ENCODE measurements around the gene OPRM1. TPM values are rescaled to one million over a fixed set of nuclear protein-coding genes. Genes with fewer than 3 reads are reported as not detected.

The OPRM1 gene
- total RNA-seq, 2 donors from 2014 or later: 3.1 TPM; not detected in 1

- WGBS, 2 donors: 95 to 99% methylated on average over 2 of the region's 2 CpGs
- no peaks in the 10 kb centered on the region for H3K36me3 ChIP-seq (replicated peaks in 1 of 2; ENCODE audit: insufficient read depth in 1 of 2, low read depth in 2 of 2)
- H3K4me3 ChIP-seq: no peak overlapping the region
- no peak overlapping the region for H3K27ac ChIP-seq
- H3K9me3 ChIP-seq: no peaks in the 10 kb centered on the region
- no peaks in the 10 kb centered on the region for H3K27me3 ChIP-seq
- no peak for TF ChIP-seq POLR2A (IDR thresholded peaks at IDR 0.05)
- TF ChIP-seq, protein P1, sequence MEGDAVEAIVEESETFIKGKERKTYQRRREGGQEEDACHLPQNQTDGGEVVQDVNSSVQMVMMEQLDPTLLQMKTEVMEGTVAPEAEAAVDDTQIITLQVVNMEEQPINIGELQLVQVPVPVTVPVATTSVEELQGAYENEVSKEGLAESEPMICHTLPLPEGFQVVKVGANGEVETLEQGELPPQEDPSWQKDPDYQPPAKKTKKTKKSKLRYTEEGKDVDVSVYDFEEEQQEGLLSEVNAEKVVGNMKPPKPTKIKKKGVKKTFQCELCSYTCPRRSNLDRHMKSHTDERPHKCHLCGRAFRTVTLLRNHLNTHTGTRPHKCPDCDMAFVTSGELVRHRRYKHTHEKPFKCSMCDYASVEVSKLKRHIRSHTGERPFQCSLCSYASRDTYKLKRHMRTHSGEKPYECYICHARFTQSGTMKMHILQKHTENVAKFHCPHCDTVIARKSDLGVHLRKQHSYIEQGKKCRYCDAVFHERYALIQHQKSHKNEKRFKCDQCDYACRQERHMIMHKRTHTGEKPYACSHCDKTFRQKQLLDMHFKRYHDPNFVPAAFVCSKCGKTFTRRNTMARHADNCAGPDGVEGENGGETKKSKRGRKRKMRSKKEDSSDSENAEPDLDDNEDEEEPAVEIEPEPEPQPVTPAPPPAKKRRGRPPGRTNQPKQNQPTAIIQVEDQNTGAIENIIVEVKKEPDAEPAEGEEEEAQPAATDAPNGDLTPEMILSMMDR (IDR thresholded peaks at IDR 0.05): no peak
- no peak for DNase-seq
- H3K4me1 ChIP-seq: no peaks in the 10 kb centered on the region
- no peak for ATAC-seq
- intact Hi-C loops (cut with DNase I): no loop called here
Measured at GRCh38 chr6:154233383-154233782, 194.3 kb downstream of the OPRM1 start.

- no peak for TF ChIP-seq POLR2A (IDR thresholded peaks at IDR 0.05)
- TF ChIP-seq, protein P1 (IDR thresholded peaks at IDR 0.05): no peak
- ATAC-seq: no peak
- WGBS, 2 donors: 83 to 96% methylated on average over 4 of the region's 4 CpGs
- H3K27ac ChIP-seq: no peak overlapping the region
- H3K4me3 ChIP-seq: no peak overlapping the region
- DNase-seq: no peak
- intact Hi-C loops (cut with DNase I): no loop called here
- H3K9me3 ChIP-seq: no peaks in the 10 kb centered on the region
- no peaks in the 10 kb centered on the region for H3K27me3 ChIP-seq
- H3K36me3 ChIP-seq (replicated peaks in 1 of 2; ENCODE audit: insufficient read depth in 1 of 2, low read depth in 2 of 2): no peaks in the 10 kb centered on the region
- no peaks in the 10 kb centered on the region for H3K4me1 ChIP-seq
Measured at GRCh38 chr6:154234019-154234772, 195.2 kb downstream of the OPRM1 start.

DNA sequence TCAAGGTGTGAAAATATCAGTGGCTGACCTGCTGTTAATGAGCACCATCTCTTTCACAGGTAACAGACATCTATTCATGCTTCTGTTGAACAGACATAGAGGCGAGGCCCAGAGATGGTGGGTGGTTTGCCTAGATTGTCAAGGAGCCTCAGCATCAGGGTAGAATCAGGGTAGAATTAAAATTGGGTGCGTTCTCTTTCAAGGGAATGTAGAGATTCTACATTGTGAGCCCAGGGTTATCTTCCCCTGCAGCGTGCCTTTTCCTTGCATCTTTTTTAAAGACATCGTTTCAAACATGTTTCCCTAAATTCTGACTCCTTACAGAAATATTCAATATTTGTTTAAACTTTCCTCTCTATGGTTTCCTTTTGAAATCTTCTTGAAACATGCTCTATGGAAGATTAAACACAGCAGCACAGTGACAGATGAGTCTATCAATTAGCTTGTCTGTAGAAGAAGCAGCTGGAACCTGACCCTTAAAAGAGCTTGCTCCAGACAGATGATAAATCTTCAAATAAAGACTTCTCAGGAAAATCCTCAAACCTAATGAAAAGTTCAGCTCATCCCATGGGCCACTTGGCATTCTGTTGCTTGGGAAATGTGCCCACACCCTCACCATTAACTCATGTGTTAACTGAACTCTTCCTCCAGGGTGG, 197.7 kb downstream of the OPRM1 start:
- Histone ChIP-seq H3K4me1 (no peaks in the 10 kb centered on the region), H3K4me3 (no peak overlapping the region), H3K36me3 (replicated peaks in 1 of 2; ENCODE audit: insufficient read depth in 1 of 2, low read depth in 2 of 2) (no peaks in the 10 kb centered on the region), H3K27me3 (no peaks in the 10 kb centered on the region), H3K27ac (no peak overlapping the region), H3K9me3 (no peaks in the 10 kb centered on the region)
- WGBS, 2 donors: 79 to 84% methylated on average over 4 of the region's 4 CpGs
- DNase-seq: no peak
- no peak for ATAC-seq
- TF ChIP-seq, protein P1 (IDR thresholded peaks at IDR 0.05): no peak
- TF ChIP-seq POLR2A (IDR thresholded peaks at IDR 0.05): no peak
- intact Hi-C loops (cut with DNase I): no loop called here

DNA sequence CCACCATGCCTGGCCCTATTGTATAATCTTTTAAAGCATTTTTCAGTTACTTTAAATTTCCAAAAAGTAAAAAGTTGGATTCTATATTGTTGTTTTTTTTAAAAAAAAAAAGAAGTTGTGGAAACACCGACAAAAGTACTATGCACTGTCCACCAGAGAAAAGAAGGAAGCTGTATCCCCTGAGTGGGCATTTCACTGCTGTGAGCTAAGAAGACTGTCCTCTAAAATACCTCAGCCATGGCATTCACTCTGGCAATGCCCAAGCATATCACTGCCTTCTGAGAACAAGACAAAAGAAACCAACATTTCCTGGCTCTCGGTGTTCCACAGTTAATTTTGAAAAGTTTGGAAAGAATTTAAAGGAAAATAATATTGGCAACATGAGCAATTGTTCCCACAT, 199.8 kb downstream of the OPRM1 start:
- intact Hi-C loops (cut with DNase I): no loop called here

More for the DNA sequence above, 199.8 kb downstream of the OPRM1 start:
- Histone ChIP-seq H3K9me3 (no peaks in the 10 kb centered on the region), H3K36me3 (replicated peaks in 1 of 2; ENCODE audit: insufficient read depth in 1 of 2, low read depth in 2 of 2) (no peaks in the 10 kb centered on the region), H3K27ac (no peak overlapping the region), H3K4me1 (no peaks in the 10 kb centered on the region), H3K27me3 (no peaks in the 10 kb centered on the region), H3K4me3 (no peak overlapping the region)
- WGBS, 2 donors: 79 to 88% methylated on average over 2 of the region's 2 CpGs
- DNase-seq: no peak
- no peak for ATAC-seq
- TF ChIP-seq, protein P1 (IDR thresholded peaks at IDR 0.05): no peak
- no peak for TF ChIP-seq POLR2A (IDR thresholded peaks at IDR 0.05)

Data from body of pancreas (tissue), 4 donors.